ENCODE measurements around the gene GLRX3.

Gene GLRX3

GRCh38 chr10:130195746-130196294 lies 59.6 kb downstream of the GLRX3 start:
- TF ChIP-seq, protein P1, sequence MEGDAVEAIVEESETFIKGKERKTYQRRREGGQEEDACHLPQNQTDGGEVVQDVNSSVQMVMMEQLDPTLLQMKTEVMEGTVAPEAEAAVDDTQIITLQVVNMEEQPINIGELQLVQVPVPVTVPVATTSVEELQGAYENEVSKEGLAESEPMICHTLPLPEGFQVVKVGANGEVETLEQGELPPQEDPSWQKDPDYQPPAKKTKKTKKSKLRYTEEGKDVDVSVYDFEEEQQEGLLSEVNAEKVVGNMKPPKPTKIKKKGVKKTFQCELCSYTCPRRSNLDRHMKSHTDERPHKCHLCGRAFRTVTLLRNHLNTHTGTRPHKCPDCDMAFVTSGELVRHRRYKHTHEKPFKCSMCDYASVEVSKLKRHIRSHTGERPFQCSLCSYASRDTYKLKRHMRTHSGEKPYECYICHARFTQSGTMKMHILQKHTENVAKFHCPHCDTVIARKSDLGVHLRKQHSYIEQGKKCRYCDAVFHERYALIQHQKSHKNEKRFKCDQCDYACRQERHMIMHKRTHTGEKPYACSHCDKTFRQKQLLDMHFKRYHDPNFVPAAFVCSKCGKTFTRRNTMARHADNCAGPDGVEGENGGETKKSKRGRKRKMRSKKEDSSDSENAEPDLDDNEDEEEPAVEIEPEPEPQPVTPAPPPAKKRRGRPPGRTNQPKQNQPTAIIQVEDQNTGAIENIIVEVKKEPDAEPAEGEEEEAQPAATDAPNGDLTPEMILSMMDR (conservative IDR thresholded peaks at IDR 0.05; ENCODE audit: low read depth, low read length), result no peak
- Histone ChIP-seq H3K4me2 (no peak overlapping the region), H3K36me3 (ENCODE audit: insufficient read depth) (no peaks in the 10 kb centered on the region), H3K27ac (no peak overlapping the region), H3K4me3 (IDR thresholded peaks at IDR 0.05; ENCODE audit: insufficient read depth, low read depth, low read length) (no peak overlapping the region), H3K4me1 (ENCODE audit: low read depth, poor library complexity, severe bottlenecking) (no peaks in the 10 kb centered on the region), H2AFZ (ENCODE audit: low read depth) (no peak overlapping the region), H4K20me1 (ENCODE audit: insufficient read depth) (no peaks in the 10 kb centered on the region), H3K79me2 (ENCODE audit: insufficient read depth, low read depth) (no peaks in the 10 kb centered on the region), H3K27me3 (ENCODE audit: insufficient read depth, low read depth) (peaks cover 4% of the 10 kb centered on the region; the same call in 1 of the 2 replicates), H3K9ac (no peak overlapping the region)

DNA sequence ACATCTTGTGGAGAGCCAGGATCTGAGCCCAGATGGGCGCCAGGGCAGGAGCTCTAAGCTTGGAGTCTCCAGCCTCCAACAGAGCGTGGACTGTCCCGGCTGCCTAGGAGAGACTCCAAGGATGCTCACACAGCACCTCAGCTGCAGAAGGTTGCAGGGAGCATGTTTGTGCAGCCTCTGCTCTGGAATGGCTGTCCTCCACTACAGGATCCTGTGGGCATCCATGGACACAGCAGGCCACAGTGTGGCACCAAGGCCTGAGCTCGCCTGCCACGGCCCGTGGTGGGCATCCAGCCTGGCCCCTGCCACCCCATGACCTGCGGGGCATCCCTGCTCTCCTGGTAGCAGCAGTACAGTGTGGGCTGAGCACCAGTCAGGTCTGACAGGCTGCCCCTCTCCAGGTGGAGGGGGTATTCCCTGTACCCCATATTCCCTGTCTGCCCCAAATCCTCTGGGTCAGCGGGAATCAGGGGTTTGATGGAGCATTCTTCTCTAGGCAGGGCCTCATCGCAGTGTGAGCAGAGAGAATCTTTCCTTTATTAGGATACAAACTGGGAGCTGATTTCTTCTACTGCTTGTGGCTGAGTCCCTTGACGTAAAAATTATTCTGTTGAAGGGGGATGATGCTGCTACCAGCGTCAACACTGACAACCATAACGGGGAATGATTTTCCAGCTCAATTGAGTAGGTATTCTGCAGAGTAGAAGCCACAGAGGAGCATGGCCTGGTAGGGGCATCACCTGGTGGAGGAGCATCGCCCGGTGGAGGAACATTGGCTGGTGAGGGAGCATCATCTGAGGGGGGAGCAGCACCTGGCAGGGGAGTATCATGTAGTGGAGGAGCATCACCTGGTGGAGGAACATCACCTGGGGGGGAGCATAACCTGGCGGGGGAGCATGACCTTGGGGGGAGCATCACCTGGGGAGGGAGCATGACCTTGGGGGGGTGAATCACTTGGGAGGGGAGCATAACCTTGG lies 60.6 kb downstream of the GLRX3 start:
- H3K27ac ChIP-seq, result no peak overlapping the region
- H2AFZ ChIP-seq (ENCODE audit: low read depth), result no peak overlapping the region
- no peaks in the 10 kb centered on the region for H4K20me1 ChIP-seq (ENCODE audit: insufficient read depth)
- H3K79me2 ChIP-seq (ENCODE audit: insufficient read depth, low read depth), result no peaks in the 10 kb centered on the region
- H3K36me3 ChIP-seq (ENCODE audit: insufficient read depth), result no peaks in the 10 kb centered on the region
- H3K27me3 ChIP-seq (ENCODE audit: insufficient read depth, low read depth), result peaks cover 4% of the 10 kb centered on the region; the same call in 1 of the 2 replicates
- no peaks in the 10 kb centered on the region for H3K4me1 ChIP-seq (ENCODE audit: low read depth, poor library complexity, severe bottlenecking)
- TF ChIP-seq, protein P1 (conservative IDR thresholded peaks at IDR 0.05; ENCODE audit: low read depth, low read length), result no peak
- no peak overlapping the region for H3K4me3 ChIP-seq (IDR thresholded peaks at IDR 0.05; ENCODE audit: insufficient read depth, low read depth, low read length)
- H3K4me2 ChIP-seq, result no peak overlapping the region
- no peak overlapping the region for H3K9ac ChIP-seq

DNA sequence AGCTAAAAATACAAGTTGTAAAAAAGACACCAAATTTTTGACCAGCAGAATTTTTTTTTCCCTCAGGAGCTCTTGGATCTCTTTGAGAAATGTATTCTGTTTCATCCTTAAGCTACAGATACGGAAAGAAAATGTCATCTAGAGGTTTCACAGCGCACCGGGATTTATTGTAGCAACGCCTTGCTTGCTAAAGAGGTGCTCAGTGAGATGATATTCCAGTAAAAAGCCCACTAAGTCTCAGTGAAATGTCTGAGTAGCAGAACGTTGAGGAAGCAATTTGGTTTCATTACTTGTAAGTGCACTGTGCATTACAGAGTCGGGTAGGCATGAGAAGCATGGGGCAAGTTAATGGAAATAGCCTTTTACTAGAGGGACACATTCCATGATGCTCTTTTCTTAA lies 62.5 kb downstream of the GLRX3 start:
- Histone ChIP-seq H3K79me2 (ENCODE audit: insufficient read depth, low read depth) (no peaks in the 10 kb centered on the region), H3K4me1 (ENCODE audit: low read depth, poor library complexity, severe bottlenecking) (no peaks in the 10 kb centered on the region), H3K4me3 (IDR thresholded peaks at IDR 0.05; ENCODE audit: insufficient read depth, low read depth, low read length) (no peak overlapping the region), H3K27me3 (ENCODE audit: insufficient read depth, low read depth) (no peaks in the 10 kb centered on the region), H4K20me1 (ENCODE audit: insufficient read depth) (no peaks in the 10 kb centered on the region), H3K36me3 (ENCODE audit: insufficient read depth) (no peaks in the 10 kb centered on the region), H3K4me2 (no peak overlapping the region), H3K27ac (no peak overlapping the region), H2AFZ (ENCODE audit: low read depth) (no peak overlapping the region), H3K9ac (no peak overlapping the region)
- TF ChIP-seq, protein P1 (conservative IDR thresholded peaks at IDR 0.05; ENCODE audit: low read depth, low read length), result no peak

DNA sequence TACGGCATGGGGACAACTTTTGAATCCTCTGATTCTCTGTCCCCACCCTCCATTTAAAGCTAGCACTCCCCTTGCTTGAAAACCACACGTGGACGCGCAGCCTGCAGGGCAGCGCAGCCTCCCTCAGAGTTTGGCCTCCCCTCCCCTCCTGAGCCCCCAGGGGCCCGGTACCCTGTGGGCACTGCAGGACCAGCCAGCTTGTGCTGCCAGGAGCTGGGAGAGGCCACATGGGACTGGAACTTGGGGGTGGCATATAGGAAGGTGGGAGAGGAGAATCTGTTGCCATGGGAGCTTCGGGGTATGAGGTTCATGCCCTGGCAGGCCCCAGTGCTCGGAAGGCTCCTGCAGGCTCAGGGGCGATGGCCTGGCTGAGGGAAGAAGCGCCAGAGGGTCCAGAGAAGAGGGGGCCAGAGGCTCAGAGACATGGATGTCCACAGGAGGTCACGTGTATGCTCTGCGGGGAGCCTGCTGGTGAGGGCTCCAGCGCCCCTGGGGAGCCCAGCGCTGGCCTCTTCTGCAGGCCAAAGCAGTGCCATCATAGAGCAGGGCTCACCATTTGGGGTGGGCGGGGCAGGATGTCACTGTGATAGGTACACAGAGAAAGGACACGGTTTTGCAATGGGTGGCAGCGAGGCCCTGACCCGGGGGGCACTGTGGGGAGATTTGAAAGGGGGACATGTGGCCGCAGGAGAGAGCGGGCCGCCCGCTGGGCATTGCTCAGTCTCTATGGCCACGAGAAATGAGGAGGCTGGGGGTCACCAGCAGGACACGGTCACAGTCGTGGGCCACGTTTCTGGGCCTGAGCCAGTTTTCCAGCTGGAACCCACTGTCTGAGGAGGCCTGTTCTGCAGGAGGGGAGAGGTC lies 64.2 kb downstream of the GLRX3 start:
- TF ChIP-seq, protein P1 (conservative IDR thresholded peaks at IDR 0.05; ENCODE audit: low read depth, low read length), result no peak

More for the DNA sequence above, 64.2 kb downstream of the GLRX3 start:
- no peak overlapping the region for H3K27ac ChIP-seq
- no peak overlapping the region for H3K4me3 ChIP-seq (IDR thresholded peaks at IDR 0.05; ENCODE audit: insufficient read depth, low read depth, low read length)
- H3K36me3 ChIP-seq (ENCODE audit: insufficient read depth), result no peaks in the 10 kb centered on the region
- H3K9ac ChIP-seq, result no peak overlapping the region
- no peaks in the 10 kb centered on the region for H3K4me1 ChIP-seq (ENCODE audit: low read depth, poor library complexity, severe bottlenecking)
- no peaks in the 10 kb centered on the region; the same call in 1 of the 2 replicates for H3K27me3 ChIP-seq (ENCODE audit: insufficient read depth, low read depth)
- no peaks in the 10 kb centered on the region for H3K79me2 ChIP-seq (ENCODE audit: insufficient read depth, low read depth)
- H4K20me1 ChIP-seq (ENCODE audit: insufficient read depth), result no peaks in the 10 kb centered on the region
- H2AFZ ChIP-seq (ENCODE audit: low read depth), result no peak overlapping the region
- no peak overlapping the region for H3K4me2 ChIP-seq
